ENCODE data around the gene PPFIBP2.
A peak's percentile ranks its signal among the peaks of the same experiment; 100 is the strongest.

Gene PPFIBP2

GRCh38 chr11:7692426-7692825 is 178.6 kb downstream of the PPFIBP2 start:
- TF ChIP-seq CTCF (IDR thresholded peaks at IDR 0.05; ENCODE audit: low read length) (no peak), EZH2 (IDR thresholded peaks at IDR 0.05; ENCODE audit: borderline replicate concordance, low read length) (no peak)
- no peaks in the 10 kb centered on the region for H3K9me2 ChIP-seq (ENCODE audit: low read depth, low read length)
- H3K27ac ChIP-seq (ENCODE audit: low read depth, low read length, poor library complexity, severe bottlenecking) = no peak overlapping the region
- no peak overlapping the region for H2AFZ ChIP-seq (ENCODE audit: low read length)
- no peaks in the 10 kb centered on the region for H3K79me2 ChIP-seq (ENCODE audit: insufficient read depth, low read length)
- no peaks in the 10 kb centered on the region for H3K9me3 ChIP-seq (ENCODE audit: low read length)
- no peaks in the 10 kb centered on the region for H3K27me3 ChIP-seq (ENCODE audit: insufficient read depth, low read length)
- no peaks in the 10 kb centered on the region for H3K36me3 ChIP-seq (ENCODE audit: insufficient read depth, low read length)
- no peaks in the 10 kb centered on the region for H4K20me1 ChIP-seq (ENCODE audit: insufficient read depth, low read length)
- no peak overlapping the region for H3K4me3 ChIP-seq (ENCODE audit: low read depth, low read length, poor library complexity, severe bottlenecking)
- H3K4me2 ChIP-seq (ENCODE audit: low read length) = no peak overlapping the region
- H3F3A ChIP-seq (ENCODE audit: insufficient read depth, low read length) = no peaks in the 10 kb centered on the region
- H3K9ac ChIP-seq (ENCODE audit: low read length) = no peak overlapping the region
- peaks cover 4% of the 10 kb centered on the region for H3K4me1 ChIP-seq (ENCODE audit: insufficient read depth, low read length, severe bottlenecking)

- no peaks in the 10 kb centered on the region for H3F3A ChIP-seq (ENCODE audit: insufficient read depth, low read length)
- TF ChIP-seq CTCF (IDR thresholded peaks at IDR 0.05; ENCODE audit: low read length) = no peak
- TF ChIP-seq EZH2 (IDR thresholded peaks at IDR 0.05; ENCODE audit: borderline replicate concordance, low read length) = no peak
- H2AFZ ChIP-seq (ENCODE audit: low read length) = no peak overlapping the region
- H3K27me3 ChIP-seq (ENCODE audit: insufficient read depth, low read length) = no peaks in the 10 kb centered on the region
- no peaks in the 10 kb centered on the region for H4K20me1 ChIP-seq (ENCODE audit: insufficient read depth, low read length)
- no peaks in the 10 kb centered on the region for H3K36me3 ChIP-seq (ENCODE audit: insufficient read depth, low read length)
- H3K4me2 ChIP-seq (ENCODE audit: low read length) = 0 out of 2 replicates have a peak overlapping the region, but pooled peaks have one; percentile 10
- no peaks in the 10 kb centered on the region for H3K9me3 ChIP-seq (ENCODE audit: low read length)
- no peaks in the 10 kb centered on the region for H3K9me2 ChIP-seq (ENCODE audit: low read depth, low read length)
- no peaks in the 10 kb centered on the region for H3K79me2 ChIP-seq (ENCODE audit: insufficient read depth, low read length)
- H3K4me3 ChIP-seq (ENCODE audit: low read depth, low read length, poor library complexity, severe bottlenecking) = no peak overlapping the region
- H3K4me1 ChIP-seq (ENCODE audit: insufficient read depth, low read length, severe bottlenecking) = peaks cover 4% of the 10 kb centered on the region
- H3K9ac ChIP-seq (ENCODE audit: low read length) = no peak overlapping the region
- H3K27ac ChIP-seq (ENCODE audit: low read depth, low read length, poor library complexity, severe bottlenecking) = no peak overlapping the region
These were observed 180.4 kb downstream of the PPFIBP2 start for GRCh38 chr11:7694235-7694634.

GRCh38 chr11:7696424-7696823 is 182.6 kb downstream of the PPFIBP2 start:
- Histone ChIP-seq H3K4me1 (ENCODE audit: insufficient read depth, low read length, severe bottlenecking) (peaks cover 4% of the 10 kb centered on the region), H3K9ac (ENCODE audit: low read length) (no peak overlapping the region), H4K20me1 (ENCODE audit: insufficient read depth, low read length) (no peaks in the 10 kb centered on the region), H3K27ac (ENCODE audit: low read depth, low read length, poor library complexity, severe bottlenecking) (no peak overlapping the region), H3K9me2 (ENCODE audit: low read depth, low read length) (no peaks in the 10 kb centered on the region), H3K36me3 (ENCODE audit: insufficient read depth, low read length) (no peaks in the 10 kb centered on the region), H3K27me3 (ENCODE audit: insufficient read depth, low read length) (no peaks in the 10 kb centered on the region), H3K4me3 (ENCODE audit: low read depth, low read length, poor library complexity, severe bottlenecking) (no peak overlapping the region), H2AFZ (ENCODE audit: low read length) (no peak overlapping the region), H3K4me2 (ENCODE audit: low read length) (no peak overlapping the region), H3K9me3 (ENCODE audit: low read length) (no peaks in the 10 kb centered on the region), H3K79me2 (ENCODE audit: insufficient read depth, low read length) (no peaks in the 10 kb centered on the region), H3F3A (ENCODE audit: insufficient read depth, low read length) (no peaks in the 10 kb centered on the region)
- no peak for TF ChIP-seq CTCF (IDR thresholded peaks at IDR 0.05; ENCODE audit: low read length)
